ENCODE results near the gene EFCAB11.

GRCh38 chr14:89892953-89893352, 61.6 kb downstream of the EFCAB11 start:
- TF ChIP-seq CTCF (IDR thresholded peaks at IDR 0.05) (no peak), POLR2A (IDR thresholded peaks at IDR 0.05) (no peak)
